ENCODE data around the gene PRMT5.

DNA sequence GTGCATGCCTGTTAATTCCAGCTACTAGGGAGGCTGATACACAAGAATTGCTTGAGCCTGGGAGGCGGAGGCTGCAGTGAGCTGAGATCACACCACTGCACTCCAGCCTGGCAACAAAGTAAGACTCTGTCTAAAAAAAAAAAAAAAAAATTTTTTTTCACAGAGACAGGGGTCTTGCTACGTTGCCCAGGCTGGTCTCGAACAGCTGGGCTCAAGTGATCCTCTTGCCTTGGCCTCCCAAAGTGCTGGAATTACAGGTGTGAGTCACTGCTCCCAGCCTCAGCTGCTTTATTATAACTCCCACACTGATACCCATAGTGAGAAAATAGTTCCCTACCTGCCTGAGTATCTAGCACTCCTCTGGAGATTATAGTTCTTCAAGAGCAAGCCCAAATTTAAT is 16.5 kb upstream of the PRMT5 start:
- TF ChIP-seq POLR2AphosphoS5 (IDR thresholded peaks at IDR 0.05): no peak
- no peak for TF ChIP-seq POLR2A (IDR thresholded peaks at IDR 0.05)
- TF ChIP-seq EP300 (IDR thresholded peaks at IDR 0.05): no peak
